GM12892 (cell line): ENCODE results near the gene SNRPB2.

Experiments
- POLR2A ChIP-seq: IDR thresholded peaks from 2 replicates; pipeline ENCODE4 v1.6.1; 2011; ENCODE audit warnings: low read depth, low read length, control low read depth
- POLR2AphosphoS5 ChIP-seq: IDR thresholded peaks from 2 replicates; pipeline ENCODE4 v1.6.1; 2011; ENCODE audit warnings: low read depth, low read length, control low read depth
- TAF1 ChIP-seq: IDR thresholded peaks from 2 replicates; pipeline ENCODE4 v1.6.1; 2011; ENCODE audit warnings: low read depth, mild to moderate bottlenecking, control low read depth, low read length, borderline replicate concordance

DNA sequence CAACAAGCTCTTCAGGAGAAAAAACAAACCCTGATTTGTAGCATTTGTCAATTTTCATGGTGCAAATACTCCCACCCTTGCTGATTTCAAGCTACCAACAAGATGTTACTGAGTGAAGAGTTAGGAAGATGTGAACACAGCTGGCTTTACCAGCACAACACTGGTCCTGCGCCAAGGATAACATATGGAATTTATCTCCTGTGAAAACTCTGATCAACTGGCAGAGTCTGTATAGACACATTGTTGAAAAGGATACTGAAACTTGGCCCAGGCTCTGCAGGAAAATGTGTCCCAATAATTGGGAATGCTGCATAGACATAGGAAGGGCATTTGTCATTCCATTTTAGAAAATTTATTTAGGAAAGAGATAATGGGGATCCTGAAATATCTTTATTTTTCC lies 47.3 kb downstream of the SNRPB2 start:
- TF ChIP-seq POLR2A (no peak), POLR2AphosphoS5 (no peak), TAF1 (no peak)
